B cell (primary cell): ENCODE results near the gene BRIP1.

Experiments used
- CTCF ChIP-seq: fragments of 200-600 bp; IDR thresholded peaks from one replicate; pipeline ENCODE4 v1.8.0; 2022; ENCODE audit warnings: antibody characterized with exemption, mild to moderate bottlenecking
- EZH2 ChIP-seq: IDR thresholded peaks from 2 replicates; pipeline ENCODE4 v1.6.1; 2012; ENCODE audit warnings: borderline replicate concordance, low read depth, mild to moderate bottlenecking, moderate library complexity, low read length; ENCODE audit not compliant: insufficient read depth, poor library complexity, severe bottlenecking

- TF ChIP-seq CTCF (no peak), EZH2 (no peak)
Observed at GRCh38 chr17:61704935-61705449, 158.3 kb downstream of the BRIP1 start.
